B cell (primary cell): ENCODE data around the gene U2AF2. TPM values are rescaled to one million over a fixed set of nuclear protein-coding genes. Genes with fewer than 3 reads are reported as not detected.

ENCODE experiments used
- ATAC-seq: fragments of 200-7000 bp; cut with Tn5 transposase; one replicate; pipeline ENCODE4 v1.10.0; 2021; ENCODE audit warnings: low read depth, mild to moderate bottlenecking, moderate number of reproducible peaks, moderate library complexity
- CTCF ChIA-PET: fragments of 350-600 bp; sonication (Branson Sonifier 250); formaldehyde crosslinking; loops from one replicate; lab custom pipeline; 2021; ENCODE audit warnings: antibody characterized with exemption, inconsistent platforms; lab: Charles Lee
- POLR2A ChIA-PET: fragments of 350-600 bp; sonication (Branson Sonifier 250); formaldehyde crosslinking; loops from one replicate; lab custom pipeline; 2021; ENCODE audit warnings: antibody characterized with exemption; lab: Charles Lee
- DNase-seq: peaks from one replicate; pipeline ENCODE4 v3.0.0; 2013
- H2AFZ ChIP-seq: 2 replicates; pipeline ENCODE4 v1.6.1; 2012; ENCODE audit warnings: mild to moderate bottlenecking, low read depth, low read length; ENCODE audit not compliant: insufficient read depth, poor library complexity, severe bottlenecking
- H3K27ac ChIP-seq, 2 donors: 1 replicate in 1 of 2; 2 replicates in 1 of 2; pipeline ENCODE4 v1.5.1; 2012 to 2013; ENCODE audit warnings: low read length in 2 of 2, mild to moderate bottlenecking in 2 of 2, moderate library complexity in 1 of 2
- H3K27me3 ChIP-seq, 4 experiments: fragments of 200-600 bp in 1 of 4; sonication (generic) in 1 of 4; replicated peaks in 1 of 4; 1 replicate in 2 of 4; 2 replicates in 2 of 4; pipeline versions ENCODE4 v1.6.1 to v1.7.0; 2013 to 2016; ENCODE audit warnings: low read length in 3 of 4, mild to moderate bottlenecking in 2 of 4, mixed read lengths in 1 of 4, moderate library complexity in 1 of 4; ENCODE audit not compliant: insufficient read depth in 4 of 4, control insufficient read depth in 3 of 4; ENCODE audit errors: control extremely low read depth in 1 of 4
- H3K36me3 ChIP-seq, 2 experiments: replicated peaks in 1 of 2; 1 replicate in 1 of 2; 2 replicates in 1 of 2; pipeline versions ENCODE4 v1.6.1 to v1.7.1; 2013; ENCODE audit warnings: low read length in 1 of 2; ENCODE audit not compliant: insufficient read depth in 2 of 2, control insufficient read depth in 1 of 2; ENCODE audit errors: control extremely low read depth in 1 of 2, extremely low read depth in 1 of 2
- H3K4me1 ChIP-seq, 2 donors: fragments of 200-600 bp in 1 of 2; sonication (generic) in 1 of 2; 1 replicate in 1 of 2; 2 replicates in 1 of 2; pipeline versions ENCODE4 v1.5.1 to v1.6.1; 2013 to 2017; ENCODE audit warnings: low read length in 2 of 2; ENCODE audit not compliant: control insufficient read depth in 2 of 2, insufficient read depth in 2 of 2
- H3K4me2 ChIP-seq: replicated peaks from 2 replicates; pipeline ENCODE3; 2012; ENCODE audit warnings: mild to moderate bottlenecking, low read depth, low read length; ENCODE audit not compliant: poor library complexity, severe bottlenecking
- H3K4me3 ChIP-seq, 5 experiments: fragments of 200-600 bp in 1 of 5; sonication (generic) in 1 of 5; 1 replicate in 3 of 5; 2 replicates in 2 of 5; pipeline versions ENCODE4 v1.5.1 to v1.7.0; 2011 to 2016; ENCODE audit warnings: low read length in 4 of 5, mild to moderate bottlenecking in 4 of 5, low read depth in 2 of 5, control low read depth in 1 of 5, moderate library complexity in 1 of 5; ENCODE audit not compliant: insufficient read depth in 1 of 5; ENCODE audit errors: control extremely low read depth in 1 of 5, extremely low read depth in 1 of 5
- H3K79me2 ChIP-seq: fragments of 200-600 bp; sonication (generic); one replicate; pipeline ENCODE4 v1.6.0; 2016; ENCODE audit warnings: low read length; ENCODE audit not compliant: control insufficient read depth, insufficient read depth
- H3K9ac ChIP-seq: fragments of 200-600 bp; sonication (generic); 2 replicates; pipeline ENCODE4 v1.6.1; 2017; ENCODE audit warnings: mild to moderate bottlenecking, low read length, moderate library complexity
- H3K9me3 ChIP-seq, 3 donors: one replicate each; pipeline versions ENCODE4 v1.6.1 to v1.7.1; 2013; ENCODE audit warnings: low read length in 2 of 3; ENCODE audit not compliant: control insufficient read depth in 2 of 3, insufficient read depth in 1 of 3; ENCODE audit errors: control extremely low read depth in 1 of 3
- H4K20me1 ChIP-seq: 2 replicates; pipeline ENCODE4 v1.6.0; 2012; ENCODE audit warnings: mild to moderate bottlenecking, low read length; ENCODE audit not compliant: insufficient read depth, control insufficient read depth, poor library complexity, severe bottlenecking
- H3K27ac Mint-ChIP-seq: one replicate; pipeline ENCODE4 v1.8.0; 2021; ENCODE audit warnings: mixed read lengths
- H3K27me3 Mint-ChIP-seq: one replicate; pipeline ENCODE4 v1.8.0; 2021; ENCODE audit warnings: mixed read lengths
- H3K4me1 Mint-ChIP-seq: one replicate; pipeline ENCODE4 v1.8.0; 2021; ENCODE audit warnings: mixed read lengths
- H3K4me3 Mint-ChIP-seq: one replicate; pipeline ENCODE4 v1.8.0; 2021; ENCODE audit warnings: mixed read lengths
- H3K9me3 Mint-ChIP-seq: one replicate; pipeline ENCODE4 v1.8.0; 2022; ENCODE audit warnings: mixed read lengths; ENCODE audit not compliant: insufficient read depth
- CTCF ChIP-seq: fragments of 200-600 bp; IDR thresholded peaks from one replicate; pipeline ENCODE4 v1.8.0; 2022; ENCODE audit warnings: antibody characterized with exemption, mild to moderate bottlenecking
- EZH2 ChIP-seq: IDR thresholded peaks from 2 replicates; pipeline ENCODE4 v1.6.1; 2012; ENCODE audit warnings: borderline replicate concordance, low read depth, mild to moderate bottlenecking, moderate library complexity, low read length; ENCODE audit not compliant: insufficient read depth, poor library complexity, severe bottlenecking
- WGBS: methylation state at CpG from one replicate; pipeline ENCODE4 v1.1.5; 2013; ENCODE audit warnings: missing lambda C conversion rate; ENCODE audit not compliant: insufficient coverage; 5-methylcytosine and 5-hydroxymethylcytosine counted together
- intact Hi-C: fragments of 100-400 bp; cut with micrococcal nuclease; formaldehyde crosslinking; loops from one replicate; pipeline ENCODE4 v1.10.0; 2022
- polyA plus RNA-seq: library from polyadenylated mRNA; depleted of rRNA; stranded (reverse); fragments of >200 nt; gene quantifications from 2 replicates; pipeline ENCODE4 v1.2.3, GENCODE V29; 2012
- total RNA-seq, 2 donors: library from RNA; stranded (reverse); fragments of 120-200 nt in 1 of 2; gene quantifications; 1 replicate in 1 of 2; 2 replicates in 1 of 2; pipeline versions ENCODE4 v1.2.3 to v1.2.4, GENCODE V29; 2013 to 2022

Gene U2AF2
- total and polyA plus RNA-seq, 2 donors (not counting 1 experiment from before 2014, with no cell fraction given): 275 to 300 TPM

GRCh38 chr19:55647732-55648584, 6.9 kb upstream of the U2AF2 start, which contains the start of gene CCDC106:
CCDC106 (plus strand) TSS chr19:55648212; CDS start chr19:55649047, 835 bp downstream.
- no peaks in the 10 kb centered on the region for H3K27me3 ChIP-seq
- Mint-ChIP-seq H3K4me1 (peaks cover 60% of the 10 kb centered on the region), H3K4me3 (peak within 1 kb of the TSS; percentile 97), H3K9me3 (no peaks in the 10 kb centered on the region), H3K27me3 (no peaks in the 10 kb centered on the region), H3K27ac (peak within 1 kb of the TSS; percentile 92)
- peak within 1 kb of the TSS; percentile 86 for H3K4me2 ChIP-seq
- ChIA-PET CTCF (interaction anchor here (0.7 to 7.2 kb wide), 10 partner anchors 13 to 264 kb away, joined by 3 to 131 read pairs (median 4); partner anchors contain the start of genes TMEM238 and ZNF865), POLR2A (interaction anchor here (0.5 to 2.2 kb wide), 10 partner anchors 8 to 1200 kb away, joined by 3 to 55 read pairs (median 6); partner anchors contain the start of genes FIZ1, ISOC2, ZNF784 and ZNF865)
- H3K4me1 ChIP-seq: peaks cover 38 to 53% of the 10 kb centered on the region in 2 donors
- peak; percentile 36 for ATAC-seq
- H3K9me3 ChIP-seq: no peaks in the 10 kb centered on the region
- intact Hi-C loops: no loop called here
- peaks cover 0 to 38% of the 10 kb centered on the region in 2 experiments for H3K36me3 ChIP-seq
- H4K20me1 ChIP-seq: peaks cover 21% of the 10 kb centered on the region
- peak within 1 kb of the TSS; percentile 79 to 90 for H3K27ac ChIP-seq
- peak within 1 kb of the TSS; percentile 85 for H3K9ac ChIP-seq
- under 1% methylated on average over 75 of the region's 87 CpGs for WGBS
- no peak for TF ChIP-seq CTCF
- TF ChIP-seq EZH2: no peak
- peak; percentile 86 for DNase-seq
- H3K4me3 ChIP-seq: peak within 1 kb of the TSS; percentile 79 to 96 (median 90)
- peaks cover 47% of the 10 kb centered on the region for H3K79me2 ChIP-seq
- peak within 1 kb of the TSS; percentile 84 for H2AFZ ChIP-seq
